Activated T-helper 1 cell treated with Interleukin-2 at 50 U/mL for 16 hours (primary cell): ENCODE measurements around the gene GPRC6A.

Source experiments
- DNase-seq: peaks from one replicate; pipeline ENCODE4 v3.0.0-alpha.2; 2020; ENCODE audit warnings: low read depth

GPRC6A gene

GRCh38 chr6:116779573-116780164 lies 49.2 kb downstream of the GPRC6A start:
- DNase-seq = no peak

GRCh38 chr6:116773886-116774285 lies 55.0 kb downstream of the GPRC6A start:
- no peak for DNase-seq

GRCh38 chr6:116772450-116772849 lies 56.4 kb downstream of the GPRC6A start:
- DNase-seq = no peak

- DNase-seq = no peak
Observed at GRCh38 chr6:116767715-116768114, 61.2 kb downstream of the GPRC6A start.

- no peak for DNase-seq
Observed at GRCh38 chr6:116766506-116767176, 62.2 kb downstream of the GPRC6A start.

- DNase-seq = no peak
Observed at GRCh38 chr6:116764961-116765841, 63.7 kb downstream of the GPRC6A start, which contains the start of gene FAM162B. Gene FAM162B (minus strand): TSS chr6:116765719. CDS start chr6:116765576, 143 bp downstream.

GRCh38 chr6:116764629-116764960 lies 64.3 kb downstream of the GPRC6A start:
- no peak for DNase-seq

GRCh38 chr6:116763906-116764628 lies 64.8 kb downstream of the GPRC6A start:
- DNase-seq = no peak

- no peak for DNase-seq
Observed at GRCh38 chr6:116763048-116763447, 65.8 kb downstream of the GPRC6A start.

GRCh38 chr6:116762235-116762634 lies 66.6 kb downstream of the GPRC6A start:
- DNase-seq = no peak

GRCh38 chr6:116761779-116762178 lies 67.1 kb downstream of the GPRC6A start:
- DNase-seq = no peak

- DNase-seq = no peak
Observed at GRCh38 chr6:116745176-116745575, 83.7 kb downstream of the GPRC6A start.
